NCI-H345 (cell line): ENCODE measurements around the gene NAPB.
A peak's percentile ranks its signal among the peaks of the same experiment; 100 is the strongest.
"Not testable (repeated sequence)": the region's sequence is repeated elsewhere in the genome, so short reads cannot be mapped to it uniquely, and the experiment has no call there.

Experiments
- DNase-seq: peaks from one replicate; lab custom pipeline; 2025; lab: John Stamatoyannopoulos, UW

NAPB gene

DNA sequence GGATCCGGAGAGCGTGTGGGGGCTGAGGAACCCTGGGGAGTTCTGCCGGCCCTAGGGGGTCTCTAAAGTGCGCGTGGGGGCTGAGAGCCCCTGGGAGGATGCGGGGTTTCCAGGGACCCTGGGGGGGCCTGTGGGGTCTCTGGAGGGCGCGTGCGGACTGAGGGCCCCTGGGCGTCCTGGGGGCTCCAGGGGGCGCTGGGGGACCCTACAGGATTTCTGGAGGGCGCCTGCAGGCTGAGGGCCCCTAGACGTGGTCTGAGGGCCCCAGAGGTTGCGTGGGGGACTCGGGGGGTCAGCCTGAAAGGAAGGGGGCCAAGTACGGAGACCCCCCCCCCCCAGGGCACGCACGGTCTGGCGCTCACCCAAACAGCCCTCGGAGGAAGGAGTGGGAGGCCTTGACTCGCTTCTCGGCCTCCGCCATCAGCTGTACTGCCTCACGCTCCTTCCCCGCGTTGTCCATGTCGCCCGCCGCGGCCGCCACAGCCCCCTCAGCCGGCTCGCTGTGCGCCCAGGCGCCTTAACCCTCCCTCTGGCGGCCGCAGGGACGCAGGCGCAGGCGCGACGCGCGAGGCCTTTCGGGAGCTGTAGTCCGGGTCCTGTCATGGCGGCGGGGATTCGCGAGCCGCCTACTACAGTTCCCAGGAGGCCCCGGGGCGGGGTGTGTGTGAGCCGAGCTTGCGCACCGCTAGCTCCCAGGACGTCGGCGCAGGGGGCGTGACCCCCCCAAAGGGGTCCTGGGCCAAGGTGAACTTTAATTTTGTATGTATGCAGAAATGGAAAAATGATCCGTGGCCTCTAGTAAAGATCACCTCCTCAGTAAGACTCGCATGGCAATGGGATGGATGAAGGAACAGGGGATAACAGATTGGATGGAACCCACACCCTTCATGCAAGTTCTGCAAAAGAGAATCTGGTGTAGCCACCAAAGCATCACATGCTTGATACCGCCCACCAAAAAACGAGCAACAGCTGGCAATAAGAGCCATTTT, at the start of gene NAPB:
NAPB (minus strand) TSS at position 546 of the 989 bp plus-strand sequence; CDS start at position 460, 86 bp downstream.
- DNase-seq, result peak; percentile 98

DNA sequence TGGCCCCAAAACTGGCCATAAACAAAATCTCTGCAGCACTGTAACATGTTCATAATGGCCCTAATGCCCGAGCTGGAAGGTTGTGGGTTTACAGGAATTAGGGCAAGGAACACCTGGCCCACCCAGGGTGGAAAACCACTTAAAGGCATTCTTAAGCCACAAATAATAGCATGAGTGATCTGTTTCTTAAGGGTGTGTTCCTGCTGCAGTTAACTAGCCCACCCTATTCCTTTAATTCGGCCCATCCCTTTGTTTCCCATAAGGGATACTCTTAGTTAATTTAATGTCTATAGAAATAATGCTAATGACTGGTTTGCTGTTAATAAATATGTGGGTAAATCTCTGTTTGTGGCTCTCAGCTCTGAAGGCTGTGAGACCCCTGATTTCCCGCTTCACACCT, 45.7 kb upstream of the NAPB start:
- not testable (repeated sequence) for DNase-seq

DNA sequence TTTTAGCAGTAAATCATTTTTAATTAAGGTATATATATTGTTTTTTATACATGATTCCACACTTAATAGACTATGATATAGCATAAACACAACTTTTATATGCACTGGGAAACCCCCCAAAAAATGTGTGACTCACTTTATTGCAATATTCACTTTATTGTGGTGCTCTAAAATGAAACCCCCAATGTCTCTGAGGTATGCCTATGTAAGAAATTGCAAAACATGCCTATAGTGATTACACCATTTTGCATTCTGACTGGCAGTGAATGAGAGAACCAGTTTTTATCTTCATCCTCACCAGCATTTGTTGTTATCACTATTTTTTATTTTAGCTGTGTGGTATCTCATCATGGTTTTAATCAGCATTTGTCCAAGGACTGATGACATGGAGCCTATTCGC, 39.9 kb upstream of the NAPB start:
- no peak for DNase-seq

DNA sequence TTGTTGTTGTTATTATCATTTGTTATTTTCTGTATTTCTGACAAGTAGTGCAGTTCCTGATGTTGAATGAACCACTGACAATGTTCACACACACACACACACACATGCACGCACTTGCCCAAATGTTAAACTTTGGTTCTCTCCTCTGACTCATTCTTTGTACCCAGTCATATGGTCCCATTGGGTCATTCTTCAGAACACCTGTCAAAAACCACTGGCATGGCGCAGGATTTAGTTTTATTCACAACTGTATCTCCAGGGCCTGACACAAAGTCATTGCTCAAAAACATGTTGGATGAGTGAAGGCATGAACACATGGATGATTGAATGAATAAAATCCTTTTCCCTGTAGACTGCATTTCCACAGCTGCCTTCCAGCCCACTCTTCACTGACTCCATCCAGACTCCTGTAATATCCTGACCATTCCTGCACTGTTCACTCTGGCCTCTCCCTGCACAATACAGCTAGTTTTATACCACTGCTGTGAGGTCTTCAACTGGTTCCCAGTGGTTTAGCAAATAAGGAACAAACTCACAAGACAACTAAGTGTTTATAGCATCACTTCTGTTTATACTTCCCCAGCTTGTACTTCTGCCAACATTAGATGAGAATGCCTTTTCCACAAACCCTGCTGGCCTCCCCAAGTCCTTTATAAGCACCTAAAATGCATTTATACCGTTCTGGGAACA, 38.3 kb upstream of the NAPB start:
- DNase-seq, result no peak

DNA sequence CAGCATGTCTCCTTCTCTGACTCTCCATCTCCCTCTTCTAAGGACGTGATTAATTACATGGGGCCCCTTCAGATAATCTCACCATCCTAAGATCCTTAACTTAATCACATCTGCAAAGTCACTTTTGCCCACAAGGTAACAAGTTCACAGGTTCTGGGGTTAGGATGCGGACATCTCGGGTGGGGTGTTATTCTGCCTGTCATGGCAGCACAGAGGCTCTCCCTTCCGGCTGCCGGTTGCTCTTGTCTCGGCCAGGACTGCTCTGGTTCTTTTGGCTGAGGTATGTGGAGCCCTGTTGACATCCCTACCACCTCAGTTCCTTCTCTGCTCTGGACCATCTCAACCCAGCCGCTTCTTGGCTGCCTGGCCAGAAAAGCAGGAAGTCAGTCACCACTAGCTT, 35.6 kb upstream of the NAPB start:
- DNase-seq, result no peak

DNA sequence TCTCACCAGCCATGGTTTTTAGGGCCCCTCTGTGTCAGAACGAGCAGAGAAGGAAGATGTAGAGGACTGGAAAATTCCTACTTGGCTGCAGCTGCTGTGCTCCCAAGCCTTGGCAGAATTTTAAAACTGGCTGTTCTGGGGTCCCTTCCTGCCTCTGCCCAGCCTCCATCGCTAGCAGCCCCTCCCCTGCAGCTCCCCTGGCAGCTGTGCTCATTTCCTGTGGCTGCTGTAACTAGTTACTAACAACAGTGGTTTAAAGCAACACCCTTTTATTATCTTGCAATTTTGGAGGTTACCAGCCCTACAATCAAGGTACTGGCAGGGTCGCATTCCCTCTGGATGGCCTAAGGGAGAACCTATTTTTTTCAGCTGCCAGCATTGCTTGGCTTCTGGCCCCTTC, 35.1 kb upstream of the NAPB start:
- DNase-seq, result no peak

DNA sequence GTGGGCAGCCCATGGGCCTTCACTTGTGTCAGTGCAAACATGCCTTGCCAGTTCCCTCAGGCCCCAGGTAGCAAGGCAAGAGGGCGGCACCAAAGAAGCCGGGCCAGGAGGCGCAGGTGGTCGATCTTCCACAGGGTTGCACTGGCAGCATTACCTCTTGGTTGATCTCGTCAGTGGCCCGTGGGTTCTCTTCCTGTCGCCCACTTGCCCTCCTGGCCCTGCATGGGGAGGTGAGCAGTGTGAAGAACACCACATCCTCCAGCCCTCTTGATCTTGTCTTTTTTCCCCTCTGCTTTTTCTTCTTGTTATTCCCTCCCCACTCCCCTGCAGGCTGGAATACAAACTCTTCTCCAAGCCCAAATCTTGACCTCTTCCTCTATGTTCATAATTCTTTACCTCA, 34.4 kb upstream of the NAPB start:
- no peak for DNase-seq

DNA sequence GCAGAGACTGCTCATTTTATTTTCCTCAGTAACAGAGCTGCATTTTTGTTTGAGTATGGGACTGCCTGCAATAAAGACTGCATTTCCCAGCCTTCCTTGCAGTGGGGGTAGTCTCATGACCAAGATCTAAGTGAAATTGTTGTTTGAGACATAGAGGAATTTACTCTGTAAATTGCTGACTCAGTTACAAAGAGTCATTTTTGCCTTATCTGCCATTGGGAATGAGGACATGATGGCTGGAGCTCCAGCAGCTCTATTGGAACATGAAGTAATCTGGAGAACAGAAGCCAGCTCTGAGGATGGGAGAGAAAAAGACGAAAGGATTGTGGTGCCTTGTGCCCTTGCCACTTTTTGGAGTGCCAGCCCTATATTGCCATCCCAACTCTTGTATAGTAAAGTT, 33.5 kb upstream of the NAPB start:
- no peak for DNase-seq

DNA sequence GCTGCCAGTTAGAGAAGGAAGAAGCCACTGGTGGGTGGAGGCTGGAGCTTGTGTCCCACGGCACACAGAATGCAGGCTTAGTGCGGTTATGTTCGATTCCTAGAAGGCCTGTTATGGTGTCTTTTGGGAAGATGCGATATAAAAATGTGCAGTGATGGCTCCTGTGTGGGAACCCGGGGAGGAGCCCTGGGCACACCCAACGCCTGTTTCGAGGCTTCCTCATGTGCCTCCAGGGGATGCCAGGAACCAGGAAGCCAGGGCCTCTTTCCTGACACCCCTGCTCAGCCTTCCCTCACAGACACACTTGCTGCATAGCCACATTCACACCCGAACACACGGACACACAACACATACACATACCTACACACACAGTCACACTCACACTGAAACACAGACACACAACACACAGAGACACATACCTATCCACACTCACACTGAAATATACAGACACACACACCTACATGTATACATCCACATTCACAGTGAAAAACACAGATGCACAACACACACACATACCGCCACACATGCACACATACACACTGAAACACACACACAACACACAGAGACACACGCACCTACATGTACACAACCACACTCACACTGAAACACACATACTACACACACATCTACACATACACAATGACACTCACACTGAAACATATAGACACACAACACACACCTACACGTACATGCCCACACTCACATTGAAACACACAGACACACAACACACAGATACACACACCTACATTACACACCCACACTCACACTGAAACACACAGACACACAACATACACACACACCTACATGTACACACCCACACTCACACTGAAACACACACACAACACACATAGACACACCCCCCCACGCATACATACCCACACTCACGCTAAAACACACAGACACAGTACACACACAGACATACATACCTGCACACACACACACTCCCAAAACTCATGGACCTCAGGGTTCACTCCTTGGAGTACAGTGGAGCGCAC, 32.6 kb upstream of the NAPB start:
- no peak for DNase-seq

DNA sequence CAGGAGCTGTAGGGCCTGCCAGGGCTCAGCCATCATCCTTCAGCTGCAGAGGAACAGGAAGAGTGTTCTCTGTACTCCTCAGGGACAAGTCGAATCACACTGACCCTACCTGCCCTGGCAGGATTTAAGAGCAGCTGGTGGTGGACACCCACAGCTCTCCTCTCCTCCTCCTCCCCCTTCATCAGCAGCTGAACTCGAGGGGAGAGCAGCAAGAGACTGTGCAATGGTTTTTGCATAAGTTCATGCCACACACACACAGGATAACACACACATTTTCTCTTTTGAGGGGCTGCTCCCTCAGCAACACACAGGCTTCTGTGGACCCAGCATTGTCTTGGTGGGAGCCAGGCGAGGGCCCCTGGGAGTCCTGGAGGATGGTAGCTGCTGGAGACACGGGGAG, 31.5 kb upstream of the NAPB start, which contains the start of gene CST11:
CST11 (minus strand) TSS at position 101 of the 400 bp plus-strand sequence; CDS start at position 36, 65 bp downstream.
- no peak for DNase-seq

DNA sequence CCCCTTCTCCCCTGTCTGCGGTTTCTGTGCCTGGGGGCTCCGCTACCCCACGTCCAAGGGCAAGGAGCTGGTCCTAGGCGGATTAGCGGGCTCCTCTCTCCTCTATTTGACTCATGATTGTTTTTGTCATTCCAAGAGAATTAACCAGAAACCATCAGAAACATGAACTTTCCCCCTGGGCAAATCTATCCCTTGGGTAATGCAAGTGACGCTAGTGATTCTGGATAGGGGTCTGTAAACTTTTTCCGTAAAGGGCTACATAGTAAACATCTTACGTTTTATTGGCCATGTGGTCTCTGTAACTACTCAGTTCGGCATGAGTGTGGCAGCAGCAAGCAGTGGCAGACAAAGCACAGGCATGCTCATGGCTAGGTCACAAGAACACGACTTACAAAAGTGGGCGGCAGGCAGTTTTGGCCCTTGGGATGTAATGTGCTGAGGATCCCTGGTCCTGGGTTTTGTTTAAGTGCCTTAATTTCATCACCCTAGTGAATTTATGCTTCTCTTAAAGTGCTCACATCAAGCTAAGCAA, 30.7 kb upstream of the NAPB start:
- DNase-seq, result no peak

DNA sequence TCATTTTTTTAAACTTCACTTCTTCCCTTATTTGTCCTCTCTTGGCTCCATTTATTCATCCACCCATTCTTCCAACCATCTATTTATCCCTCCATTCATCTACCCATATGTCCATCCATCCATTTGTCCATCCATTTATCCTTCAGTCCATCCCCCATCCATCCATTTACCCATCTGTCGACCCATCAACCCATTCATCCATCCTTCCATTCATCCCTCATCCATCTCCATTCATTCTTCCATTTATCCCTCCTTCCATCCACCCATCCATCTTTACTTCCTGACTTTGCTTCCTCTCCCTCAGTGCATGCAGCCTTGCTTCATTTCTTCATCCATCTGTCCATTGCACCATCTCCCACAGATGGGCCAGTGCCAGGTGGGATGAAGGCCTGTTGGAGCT, 29.6 kb upstream of the NAPB start:
- no peak for DNase-seq

DNA sequence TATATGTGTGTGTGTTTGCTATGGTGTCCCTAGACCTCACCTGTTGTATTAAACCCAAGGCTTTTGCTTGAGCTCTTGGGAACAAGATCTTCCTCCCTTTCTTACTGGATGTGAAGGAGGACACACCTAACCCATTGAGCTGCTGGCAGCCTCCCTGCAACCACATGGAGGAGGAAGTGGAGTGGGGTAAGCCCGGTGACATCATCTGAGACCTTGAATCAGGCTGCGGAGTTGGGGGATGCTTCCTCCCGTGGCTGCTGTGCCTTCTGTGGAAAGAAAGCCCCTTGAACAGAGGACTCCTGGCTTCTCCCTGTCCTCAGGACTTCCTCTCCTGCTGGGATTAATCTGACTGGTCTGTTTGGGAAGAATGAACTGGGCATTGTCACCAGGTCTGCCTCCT, 28.1 kb upstream of the NAPB start:
- no peak for DNase-seq

DNA sequence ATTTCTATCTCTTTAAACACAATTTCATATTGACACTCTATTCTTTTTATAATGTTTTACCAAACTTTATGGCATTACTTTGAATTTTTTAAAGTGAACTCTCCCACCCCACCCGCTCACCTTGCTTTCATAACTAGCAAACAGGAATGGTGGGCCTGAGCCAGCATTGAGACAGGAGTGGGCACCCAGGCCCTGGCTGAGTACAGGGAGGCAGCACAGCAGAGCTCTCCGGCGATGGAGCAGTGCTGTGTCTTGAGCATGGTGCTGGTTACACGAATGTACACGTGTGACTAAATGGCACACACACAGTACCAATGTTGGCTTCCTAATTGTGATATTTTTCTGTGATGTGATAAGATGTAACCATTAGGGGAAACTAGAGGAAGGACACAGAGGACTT, 26.9 kb upstream of the NAPB start:
- DNase-seq, result no peak

DNA sequence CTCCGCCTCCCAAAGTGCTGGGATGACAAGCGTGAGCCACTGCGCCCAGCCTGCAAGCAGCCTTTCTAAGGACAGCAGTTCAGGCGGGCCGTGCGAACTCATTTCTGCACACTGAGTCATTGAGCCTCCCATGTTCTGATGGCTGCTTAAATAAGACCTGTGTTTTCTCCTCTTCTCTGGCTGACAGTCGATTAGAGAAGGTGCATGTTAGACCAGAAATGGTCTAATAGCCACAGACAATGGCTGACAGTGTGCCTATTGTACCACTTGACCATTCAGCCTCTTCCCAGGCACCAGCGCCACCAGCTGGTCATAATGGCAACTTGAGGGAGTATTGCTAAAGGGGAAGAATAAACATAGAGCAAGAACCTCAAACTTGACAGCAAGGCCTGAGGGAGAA, 25.2 kb upstream of the NAPB start:
- no peak for DNase-seq

DNA sequence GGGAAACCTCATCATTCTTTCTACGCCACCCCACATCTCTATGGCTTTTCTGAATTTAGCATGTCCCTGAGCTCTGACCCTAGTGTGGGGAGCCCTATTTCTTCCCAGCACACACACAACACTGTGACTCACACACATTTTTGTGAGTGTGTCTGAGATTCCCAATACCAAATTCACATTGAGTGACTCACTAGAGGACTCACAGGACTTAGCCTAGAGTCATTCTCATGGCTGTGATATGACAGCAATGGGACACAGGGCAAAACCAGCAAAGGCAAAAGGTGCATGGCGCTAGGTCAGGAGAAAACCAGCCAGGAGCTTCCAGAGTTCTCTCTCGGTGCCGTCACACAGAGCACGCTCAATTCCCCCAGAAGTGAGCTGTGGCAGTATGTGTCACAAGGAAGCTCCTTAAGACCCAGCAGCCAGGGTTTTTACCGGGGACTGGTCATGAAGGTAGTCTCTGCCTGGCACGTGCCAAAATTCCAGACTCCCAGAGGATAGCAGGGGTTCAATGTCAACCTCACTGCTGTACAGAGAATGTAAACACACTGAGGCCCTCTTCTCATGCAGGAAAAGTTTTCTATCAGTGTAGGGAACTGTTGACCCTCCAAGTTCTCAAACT, 24.4 kb upstream of the NAPB start:
- DNase-seq, result no peak

DNA sequence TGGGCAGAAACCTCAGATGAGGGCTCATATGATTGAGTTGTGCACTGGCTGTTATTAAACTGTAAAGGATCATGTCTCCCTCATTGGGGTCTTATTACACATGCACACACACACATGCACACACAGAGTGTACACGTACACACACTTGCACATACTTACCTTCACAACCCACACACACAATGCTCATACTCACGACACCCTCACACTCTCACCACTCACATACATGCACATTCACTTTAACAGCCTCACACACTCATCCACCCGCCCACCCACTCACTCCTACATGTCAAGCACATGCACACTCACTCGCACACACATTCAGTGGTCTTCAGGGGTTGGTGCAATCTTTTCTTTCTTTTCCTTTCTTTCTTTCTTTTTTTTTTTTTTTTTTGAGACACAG, 23.6 kb upstream of the NAPB start:
- no peak for DNase-seq

DNA sequence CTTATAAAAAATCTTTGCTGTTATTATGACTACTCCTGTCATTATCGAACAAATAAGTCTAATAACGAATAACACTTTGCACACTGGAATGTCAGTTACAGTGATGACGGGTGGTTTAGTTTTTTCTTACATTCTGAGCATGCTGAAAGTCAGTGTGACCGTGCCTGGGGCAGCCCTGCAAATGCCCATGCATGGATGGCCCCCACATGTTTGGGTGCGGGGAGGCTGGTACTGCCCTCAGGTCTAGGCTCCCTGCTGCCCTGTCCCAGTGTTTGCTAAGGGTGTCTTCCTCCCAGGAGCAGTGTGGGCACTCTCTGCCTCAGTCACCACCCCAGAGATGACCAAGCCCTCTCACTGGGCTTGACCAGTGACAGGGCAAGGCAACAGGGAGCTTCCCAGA, 21.1 kb upstream of the NAPB start:
- no peak for DNase-seq

DNA sequence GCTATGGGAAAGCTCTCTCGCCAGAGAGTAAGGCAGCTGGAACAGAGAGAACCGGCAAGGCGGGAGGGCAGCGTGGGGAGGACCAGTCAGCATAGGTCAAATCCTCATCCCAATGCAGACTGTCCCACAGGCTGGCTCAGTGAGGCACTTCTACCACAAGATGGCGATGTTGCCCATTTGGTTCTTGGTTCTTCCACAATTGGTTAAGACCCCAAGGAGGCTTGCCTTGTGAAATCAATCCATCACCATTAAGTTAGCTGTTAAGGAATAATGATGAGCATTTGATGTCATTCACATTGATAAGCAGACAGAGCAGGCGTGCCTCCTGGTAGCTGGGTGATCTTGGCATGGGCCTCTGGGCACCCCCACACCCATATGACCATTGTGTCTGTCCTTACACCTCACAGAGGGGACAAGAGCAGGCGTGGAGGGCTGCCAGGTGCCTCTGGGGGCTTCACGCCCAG, 20.6 kb upstream of the NAPB start:
- peak; percentile 83 for DNase-seq

DNA sequence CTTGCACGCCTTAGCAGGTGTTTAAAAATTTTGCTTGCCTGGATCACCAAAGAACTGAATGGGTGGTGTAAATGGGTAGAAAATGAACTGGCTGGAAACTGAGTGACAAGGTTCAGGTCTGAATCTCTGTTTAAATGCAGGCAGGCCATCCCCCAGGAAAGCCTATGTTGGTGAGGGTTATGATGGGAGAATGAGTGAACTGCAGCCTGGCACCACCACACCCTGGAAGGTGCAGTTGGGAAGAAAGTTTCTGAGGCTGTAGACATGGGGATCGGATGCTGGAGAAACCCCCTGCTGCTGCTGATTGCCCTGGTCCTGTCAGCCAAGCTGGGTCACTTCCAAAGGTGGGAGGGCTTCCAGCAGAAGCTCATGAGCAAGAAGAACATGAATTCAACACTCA, 18.7 kb upstream of the NAPB start:
- DNase-seq, result no peak

DNA sequence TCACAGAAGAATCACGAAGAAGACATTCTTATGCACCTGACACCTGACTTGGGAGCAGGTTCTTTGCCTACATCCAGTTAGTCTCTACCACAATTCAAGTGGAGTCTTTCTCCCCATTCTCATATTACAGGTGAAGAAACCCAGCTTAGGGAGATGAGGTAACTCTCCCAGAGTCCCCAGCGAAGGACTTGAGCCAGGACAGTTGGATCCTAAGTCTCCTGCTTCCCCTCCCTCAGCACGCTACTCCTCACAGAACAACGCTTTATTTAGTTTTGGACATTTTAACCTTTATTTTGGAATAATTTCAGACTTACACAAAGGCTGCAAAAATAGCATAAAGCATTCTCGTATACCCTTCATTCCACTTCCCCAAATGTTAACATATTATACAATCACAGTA, 17.4 kb upstream of the NAPB start:
- no peak for DNase-seq
